Measurements from ENCODE around the gene APLN.

APLN gene

GRCh38 chrX:129650183-129650689 lies 4.5 kb downstream of the APLN start:
- no peak for DNase-seq (ENCODE audit: low read depth)
- TF ChIP-seq CTCF (IDR thresholded peaks at IDR 0.05; ENCODE audit: low read length, missing control alignments) = no peak

GRCh38 chrX:129649268-129650182 lies 5.2 kb downstream of the APLN start:
- peak; percentile 7 for DNase-seq (ENCODE audit: low read depth)
- no peak overlapping the region for H3K4me3 ChIP-seq (replicated peaks; ENCODE audit: low read depth, low read length)
- no peak for TF ChIP-seq CTCF (IDR thresholded peaks at IDR 0.05; ENCODE audit: low read length, missing control alignments)

More at GRCh38 chrX:129650183-129650689, 4.5 kb downstream of the APLN start:
- H3K4me3 ChIP-seq (replicated peaks; ENCODE audit: low read depth, low read length) = no peak overlapping the region

- no peak for TF ChIP-seq CTCF (IDR thresholded peaks at IDR 0.05; ENCODE audit: low read length, missing control alignments)
- no peak for DNase-seq (ENCODE audit: low read depth)
Measured at GRCh38 chrX:129648514-129649267, 6.1 kb downstream of the APLN start.

GRCh38 chrX:129647418-129648410 lies 7.0 kb downstream of the APLN start:
- DNase-seq (ENCODE audit: low read depth) = no peak
- no peak overlapping the region for H3K4me3 ChIP-seq (replicated peaks; ENCODE audit: low read depth, low read length)
- no peak for TF ChIP-seq CTCF (IDR thresholded peaks at IDR 0.05; ENCODE audit: low read length, missing control alignments)

More at GRCh38 chrX:129648514-129649267, 6.1 kb downstream of the APLN start:
- H3K4me3 ChIP-seq (replicated peaks; ENCODE audit: low read depth, low read length) = no peak overlapping the region

- no peak for DNase-seq (ENCODE audit: low read depth)
- no peak for TF ChIP-seq CTCF (IDR thresholded peaks at IDR 0.05; ENCODE audit: low read length, missing control alignments)
- no peak overlapping the region for H3K4me3 ChIP-seq (replicated peaks; ENCODE audit: low read depth, low read length)
Measured at GRCh38 chrX:129646566-129647417, 8.0 kb downstream of the APLN start.

Measured in fibroblast of pulmonary artery (primary cell).